Stimulated activated naive CD4-positive, alpha-beta T cell treated with Interleukin-2 at 50 U/mL for 16 hours (primary cell): ENCODE data around the gene PRM2.

Source experiments
- DNase-seq: peaks from one replicate; lab custom pipeline; 2025; lab: John Stamatoyannopoulos, UW

PRM2 gene

GRCh38 chr16:11225677-11226549 is 50.4 kb downstream of the PRM2 start:
- no peak for DNase-seq
